ENCODE data around the gene DLL4.

DLL4 gene

GRCh38 chr15:40915679-40916078 is 13.5 kb upstream of the DLL4 start:
- no peak overlapping the region for H3K27ac ChIP-seq
- TF ChIP-seq CTCF (conservative IDR thresholded peaks at IDR 0.05) = no peak

- TF ChIP-seq CTCF (conservative IDR thresholded peaks at IDR 0.05) (no peak), ZFX (IDR thresholded peaks at IDR 0.05) (no peak)
- no peak overlapping the region for H3K27ac ChIP-seq
These were observed 11.6 kb upstream of the DLL4 start for GRCh38 chr15:40917585-40917984.

- H3K27ac ChIP-seq = no peak overlapping the region
- no peak for TF ChIP-seq CTCF (conservative IDR thresholded peaks at IDR 0.05)
- TF ChIP-seq ZFX (IDR thresholded peaks at IDR 0.05) = no peak
These were observed 10.9 kb upstream of the DLL4 start for GRCh38 chr15:40918146-40918798.

- no peak overlapping the region for H3K27ac ChIP-seq
- TF ChIP-seq CTCF (conservative IDR thresholded peaks at IDR 0.05) = no peak
- TF ChIP-seq ZFX (IDR thresholded peaks at IDR 0.05) = no peak
These were observed 10.2 kb upstream of the DLL4 start for GRCh38 chr15:40918799-40919392.

- TF ChIP-seq CTCF (conservative IDR thresholded peaks at IDR 0.05) (no peak), ZFX (IDR thresholded peaks at IDR 0.05) (no peak)
- no peak overlapping the region for H3K27ac ChIP-seq
These were observed 7.1 kb upstream of the DLL4 start for GRCh38 chr15:40921949-40922607.

- TF ChIP-seq ZFX (IDR thresholded peaks at IDR 0.05) (no peak), CTCF (conservative IDR thresholded peaks at IDR 0.05) (no peak)
- H3K27ac ChIP-seq = no peak overlapping the region
These were observed 6.5 kb upstream of the DLL4 start for GRCh38 chr15:40922608-40923005.

GRCh38 chr15:40923551-40923950 is 5.6 kb upstream of the DLL4 start:
- no peak overlapping the region for H3K27ac ChIP-seq
- TF ChIP-seq ZFX (IDR thresholded peaks at IDR 0.05) (no peak), CTCF (conservative IDR thresholded peaks at IDR 0.05) (no peak)

Measured in C4-2B (cell line).